H1 (cell line): ENCODE results near the gene NDUFAF8. TPM values are rescaled to one million over a fixed set of nuclear protein-coding genes. Genes with fewer than 3 reads are reported as not detected.

Experiments
- CTCF ChIA-PET: fragments of 300-600 bp; sonication (Branson Sonifier 250); formaldehyde crosslinking; loops from one replicate; lab custom pipeline; 2021; ENCODE audit not compliant: partially characterized antibody; lab: Charles Lee
- POLR2A ChIA-PET: fragments of 300-600 bp; sonication (Branson Sonifier 250); formaldehyde crosslinking; loops from one replicate; lab custom pipeline; 2021; ENCODE audit warnings: inconsistent platforms; ENCODE audit not compliant: partially characterized antibody; lab: Charles Lee
- DNase-seq, 2 experiments: peaks; one replicate each; pipeline versions ENCODE4 v3.0.0 to v3.0.0-alpha.2; 2010 to 2022; ENCODE audit warnings: low spot score in 2 of 2, low read depth in 1 of 2, mixed read lengths in 1 of 2
- FAIRE-seq: peaks from 2 replicates; lab custom pipeline; 2011; peaks lifted over from hg19 to GRCh38; lab: Jason Lieb, UNC
- H2AFZ ChIP-seq: 2 replicates; pipeline ENCODE4 v1.8.1; 2012; ENCODE audit warnings: low read length, inconsistent platforms
- H2AK5ac ChIP-seq: 2 replicates; pipeline ENCODE4 v1.6.1; 2013; ENCODE audit warnings: low read depth, low read length
- H2BK120ac ChIP-seq: replicated peaks from 2 replicates; pipeline ENCODE3; 2013; ENCODE audit warnings: low read depth, low read length, inconsistent platforms
- H2BK12ac ChIP-seq: 2 replicates; pipeline ENCODE4 v1.6.1; 2013; ENCODE audit warnings: low read depth, low read length
- H2BK15ac ChIP-seq: 2 replicates; pipeline ENCODE4 v1.6.1; 2013; ENCODE audit warnings: low read length
- H2BK20ac ChIP-seq: 2 replicates; pipeline ENCODE4 v1.6.1; 2013; ENCODE audit warnings: low read length
- H2BK5ac ChIP-seq: 2 replicates; pipeline ENCODE4 v1.6.1; 2013; ENCODE audit warnings: low read depth, low read length
- H3K14ac ChIP-seq: 2 replicates; pipeline ENCODE4 v1.6.1; 2013; ENCODE audit warnings: inconsistent platforms; ENCODE audit not compliant: insufficient read length
- H3K18ac ChIP-seq: 2 replicates; pipeline ENCODE4 v1.6.1; 2013; ENCODE audit warnings: low read length; ENCODE audit errors: extremely low read depth
- H3K23ac ChIP-seq: 2 replicates; pipeline ENCODE4 v1.6.1; 2013; ENCODE audit warnings: inconsistent platforms; ENCODE audit not compliant: insufficient read length
- H3K23me2 ChIP-seq: 2 replicates; pipeline ENCODE4 v1.6.1; 2013; ENCODE audit warnings: low read depth, low read length
- H3K27ac ChIP-seq: 2 replicates; pipeline ENCODE4 v1.6.1; 2011; ENCODE audit warnings: low read depth, low read length, inconsistent platforms
- H3K27me3 ChIP-seq, 4 experiments: replicated peaks in 1 of 4; 1 replicate in 1 of 4; 2 replicates in 3 of 4; pipeline versions ENCODE4 v1.6.1 to v1.8.1; 2011 to 2013; ENCODE audit warnings: low read length in 3 of 4, mild to moderate bottlenecking in 3 of 4, inconsistent platforms in 2 of 4, mixed read lengths in 2 of 4, moderate library complexity in 1 of 4; ENCODE audit not compliant: control insufficient read depth in 3 of 4, insufficient read depth in 3 of 4; ENCODE audit errors: extremely low read depth in 1 of 4
- H3K36me3 ChIP-seq, 4 experiments: 2 replicates each; pipeline versions ENCODE4 v1.6.1 to v1.8.1; 2011 to 2013; ENCODE audit warnings: mild to moderate bottlenecking in 4 of 4, low read length in 3 of 4, moderate library complexity in 2 of 4, control low read depth in 1 of 4, inconsistent platforms in 1 of 4; ENCODE audit not compliant: insufficient read depth in 4 of 4, control insufficient read depth in 2 of 4
- H3K4ac ChIP-seq: replicated peaks from 2 replicates; pipeline ENCODE3; 2013; ENCODE audit warnings: low read length, low read depth, mixed read lengths, inconsistent platforms; ENCODE audit not compliant: insufficient read length
- H3K4me1 ChIP-seq, 4 experiments: replicated peaks in 1 of 4; 1 replicate in 1 of 4; 2 replicates in 3 of 4; pipeline versions ENCODE4 v1.6.1 to v1.8.1; 2011 to 2013; ENCODE audit warnings: low read length in 3 of 4, inconsistent platforms in 2 of 4, mixed read lengths in 1 of 4; ENCODE audit not compliant: insufficient read depth in 4 of 4, control insufficient read depth in 3 of 4
- H3K4me2 ChIP-seq, 2 experiments: 2 replicates each; pipeline versions ENCODE4 v1.6.1 to v1.8.1; 2011 to 2013; ENCODE audit warnings: low read depth in 2 of 2, low read length in 2 of 2, control low read depth in 1 of 2, inconsistent platforms in 1 of 2, mild to moderate bottlenecking in 1 of 2; ENCODE audit not compliant: insufficient read depth in 1 of 2
- H3K4me3 ChIP-seq, 4 experiments: fragments of 200-600, 300-600 bp in 1 of 4; sonication (generic), shearing (Covaris generic), sonication (Bioruptor Twin) in 1 of 4; 2 replicates each; pipeline versions ENCODE4 v1.5.1 to v1.8.1; 2011 to 2016; ENCODE audit warnings: low read length in 4 of 4, low read depth in 3 of 4, control low read depth in 2 of 4, inconsistent platforms in 2 of 4, mild to moderate bottlenecking in 2 of 4, mixed read lengths in 1 of 4, moderate library complexity in 1 of 4; ENCODE audit not compliant: insufficient read depth in 2 of 4; ENCODE audit errors: extremely low read depth in 1 of 4
- H3K56ac ChIP-seq: replicated peaks from 2 replicates; pipeline ENCODE3; 2013; ENCODE audit warnings: low read depth, mild to moderate bottlenecking, mixed read lengths, low read length, inconsistent platforms; ENCODE audit not compliant: insufficient read length
- H3K79me1 ChIP-seq: 2 replicates; pipeline ENCODE4 v1.6.1; 2013; ENCODE audit warnings: low read depth, low read length, control low read depth
- H3K79me2 ChIP-seq, 2 experiments: 2 replicates each; pipeline versions ENCODE4 v1.6.1 to v1.8.1; 2012 to 2013; ENCODE audit warnings: low read length in 2 of 2, mild to moderate bottlenecking in 2 of 2, inconsistent platforms in 1 of 2; ENCODE audit not compliant: insufficient read depth in 2 of 2, control insufficient read depth in 1 of 2
- H3K9ac ChIP-seq, 4 experiments: replicated peaks in 1 of 4; 1 replicate in 1 of 4; 2 replicates in 3 of 4; pipeline versions ENCODE4 v1.6.1 to v1.8.1; 2011 to 2013; ENCODE audit warnings: low read depth in 3 of 4, low read length in 3 of 4, control low read depth in 2 of 4, mild to moderate bottlenecking in 2 of 4, moderate library complexity in 2 of 4, inconsistent platforms in 1 of 4; ENCODE audit errors: extremely low read depth in 1 of 4
- H3K9me3 ChIP-seq, 2 experiments: 2 replicates each; pipeline versions ENCODE4 v1.6.1 to v1.8.1; 2012 to 2013; ENCODE audit warnings: mild to moderate bottlenecking in 2 of 2, moderate library complexity in 2 of 2, control low read depth in 1 of 2, inconsistent platforms in 1 of 2, low read depth in 1 of 2, low read length in 1 of 2, mixed read lengths in 1 of 2; ENCODE audit not compliant: insufficient read depth in 2 of 2
- H4K20me1 ChIP-seq, 2 experiments: replicated peaks in 1 of 2; 2 replicates each; pipeline versions ENCODE3 to v1.8.1; 2011 to 2013; ENCODE audit warnings: inconsistent platforms in 2 of 2, low read length in 2 of 2, mild to moderate bottlenecking in 1 of 2; ENCODE audit not compliant: insufficient read depth in 2 of 2, control insufficient read depth in 1 of 2
- H4K5ac ChIP-seq: 2 replicates; pipeline ENCODE4 v1.6.1; 2013; ENCODE audit warnings: low read length, low read depth, mixed read lengths, inconsistent platforms; ENCODE audit not compliant: insufficient read length
- H4K8ac ChIP-seq: 2 replicates; pipeline ENCODE4 v1.8.0; 2013; ENCODE audit warnings: mild to moderate bottlenecking, moderate library complexity, low read length, inconsistent platforms; ENCODE audit not compliant: insufficient read depth; ENCODE audit errors: extremely low read depth
- H4K91ac ChIP-seq: replicated peaks from 2 replicates; pipeline ENCODE3; 2013; ENCODE audit warnings: low read length, mixed read lengths, inconsistent platforms; ENCODE audit not compliant: insufficient read length
- BACH1 ChIP-seq: IDR thresholded peaks from 2 replicates; pipeline ENCODE4 v1.6.1; 2012; ENCODE audit warnings: low read length, improper control_type of control experiment
- CBX5 ChIP-seq: fragments of 300-800, 300-1000 bp; sonication (generic); IDR thresholded peaks from 2 replicates; pipeline ENCODE4 v1.7.1; 2016; ENCODE audit warnings: antibody characterized with exemption, low read length, low read depth
- CHD2 ChIP-seq: IDR thresholded peaks from 2 replicates; pipeline ENCODE4 v1.6.1; 2012; ENCODE audit warnings: low read length, improper control_type of control experiment
- CTBP2 ChIP-seq: IDR thresholded peaks from 2 replicates; pipeline ENCODE4 v1.7.0; 2011; ENCODE audit warnings: borderline replicate concordance, mild to moderate bottlenecking, moderate library complexity, mixed read lengths, low read length; ENCODE audit not compliant: insufficient read depth, insufficient read length
- EP300 ChIP-seq, 2 experiments: IDR thresholded peaks; 1 replicate in 1 of 2; 2 replicates in 1 of 2; pipeline ENCODE4 v1.6.1; 2011 to 2012; ENCODE audit warnings: low read depth in 2 of 2, low read length in 2 of 2, mild to moderate bottlenecking in 2 of 2, borderline replicate concordance in 1 of 2, inconsistent platforms in 1 of 2, moderate library complexity in 1 of 2
- FOSL1 ChIP-seq: IDR thresholded peaks from 2 replicates; pipeline ENCODE4 v1.6.1; 2011; ENCODE audit warnings: mild to moderate bottlenecking, low read depth, low read length, moderate library complexity; ENCODE audit not compliant: insufficient read depth
- HDAC6 ChIP-seq: IDR thresholded peaks from one replicate; pipeline ENCODE4 v1.7.1; 2012; ENCODE audit warnings: low read depth, mild to moderate bottlenecking, inconsistent platforms, low read length, moderate library complexity
- KDM5A ChIP-seq: fragments of 200-600 bp; IDR thresholded peaks from 2 replicates; pipeline ENCODE4 v1.7.1; 2012; ENCODE audit warnings: mild to moderate bottlenecking, low read length, inconsistent platforms, mixed read lengths
- POLR2AphosphoS5 ChIP-seq: IDR thresholded peaks from 2 replicates; pipeline ENCODE4 v1.6.1; 2011; ENCODE audit warnings: low read depth, low read length
- SIRT6 ChIP-seq: IDR thresholded peaks from one replicate; pipeline ENCODE4 v1.7.1; 2012; ENCODE audit warnings: low read length, inconsistent platforms
- SP1 ChIP-seq: IDR thresholded peaks from 2 replicates; pipeline ENCODE4 v1.6.1; 2011; ENCODE audit warnings: low read depth, low read length
- SP2 ChIP-seq: IDR thresholded peaks from 2 replicates; pipeline ENCODE4 v1.6.1; 2012; ENCODE audit warnings: mild to moderate bottlenecking, low read length, inconsistent platforms
- TAF1 ChIP-seq: IDR thresholded peaks from 2 replicates; pipeline ENCODE4 v1.6.1; 2011; ENCODE audit warnings: mild to moderate bottlenecking, low read depth, low read length
- TBP ChIP-seq: IDR thresholded peaks from 2 replicates; pipeline ENCODE4 v1.6.1; 2011; ENCODE audit warnings: low read depth, low read length, improper control_type of control experiment
- WGBS, 2 experiments: shearing (Covaris generic) in 1 of 2; methylation state at CpG; one replicate each; pipeline versions ENCODE4 v1.1.6 to v1.1.7; 2013 to 2015; ENCODE audit warnings: low lambda C conversion rate in 2 of 2, mixed read lengths in 2 of 2, inconsistent platforms in 1 of 2, low coverage in 1 of 2, missing lambda C conversion rate in 1 of 2; ENCODE audit not compliant: insufficient replicate concordance in 2 of 2, insufficient coverage in 1 of 2, insufficient read length in 1 of 2; ENCODE audit errors: extremely low coverage in 1 of 2, missing lambda C conversion rate in 1 of 2; 5-methylcytosine and 5-hydroxymethylcytosine counted together
- polyA plus RNA-seq, 7 experiments: library from polyadenylated mRNA; depleted of rRNA in 3 of 7; stranded (reverse) in 5 of 7; unstranded in 2 of 7; fragments of >200 nt in 5 of 7; fragments of 200-250 nt in 2 of 7; gene quantifications; 1 replicate in 5 of 7; 2 replicates in 1 of 7; 4 replicates in 1 of 7; pipeline versions ENCODE4 v1.2.1 to v1.2.3, GENCODE V29; 2011 to 2013; ENCODE audit warnings: missing spikeins in 2 of 7, mixed read lengths in 2 of 7
- total RNA-seq: library from RNA; stranded (reverse); fragmentation: NEBNext Ultra II Directional; extraction: Animal tissue kit (Norgen Biotek cat#: 25700); gene quantifications from 2 replicates; pipeline ENCODE4 v1.2.1, GENCODE V29; 2021
- TF ChIP-seq, protein P1 (sequence below): IDR thresholded peaks from 2 replicates; pipeline ENCODE4 v1.6.1; 2011; ENCODE audit warnings: low read depth, mild to moderate bottlenecking, low read length; ENCODE audit not compliant: insufficient read depth

Gene NDUFAF8
- total and polyA plus RNA-seq, 2 of the 8 experiments (the other 6 are each of a cell fraction or from before 2014, with no cell fraction given): 48.9 to 91.1 TPM

DNA sequence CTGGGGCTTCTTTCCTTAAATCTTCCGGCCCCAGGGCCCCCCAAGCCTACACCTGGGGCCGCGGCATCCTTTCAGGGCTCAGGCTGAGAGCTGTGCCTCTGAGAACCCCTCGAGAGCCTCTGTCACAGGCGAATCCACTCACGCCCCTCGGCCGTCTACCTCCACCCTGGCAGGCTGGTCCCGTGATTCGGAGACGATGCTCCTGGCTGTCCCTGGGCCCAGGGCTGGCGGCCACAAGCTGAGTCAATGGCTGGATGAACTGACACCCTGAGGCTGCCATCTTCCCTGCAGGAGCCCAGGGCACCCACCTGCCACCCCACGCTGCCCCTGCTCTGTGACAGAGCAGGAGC, 4.6 kb upstream of the NDUFAF8 start:
- Histone ChIP-seq H3K36me3 (peaks cover 0 to 18% (median 4%) of the 10 kb centered on the region in 4 experiments; a peak in 5 of 8 replicates), H3K9ac (no peak overlapping the region)
- TF ChIP-seq TBP: no peak
- TF ChIP-seq SIRT6: no peak
- TF ChIP-seq POLR2AphosphoS5: no peak
- no peak for TF ChIP-seq TAF1
- TF ChIP-seq CTBP2: no peak
- TF ChIP-seq FOSL1: no peak
- TF ChIP-seq BACH1: no peak
- TF ChIP-seq CHD2: no peak
- no peak for TF ChIP-seq KDM5A
- no peak for TF ChIP-seq CBX5
- no peak for TF ChIP-seq SP1
- no peak for TF ChIP-seq EP300 (IDR thresholded peaks at IDR 0.05; ENCODE audit: borderline replicate concordance in 1 of 2, low read depth in 2 of 2, low read length in 2 of 2)
- TF ChIP-seq HDAC6: no peak
- no peak for TF ChIP-seq SP2
- TF ChIP-seq, protein P1, sequence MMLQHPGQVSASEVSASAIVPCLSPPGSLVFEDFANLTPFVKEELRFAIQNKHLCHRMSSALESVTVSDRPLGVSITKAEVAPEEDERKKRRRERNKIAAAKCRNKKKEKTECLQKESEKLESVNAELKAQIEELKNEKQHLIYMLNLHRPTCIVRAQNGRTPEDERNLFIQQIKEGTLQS: no peak

More for the DNA sequence above, 4.6 kb upstream of the NDUFAF8 start:
- no peak overlapping the region for H2BK15ac ChIP-seq
- H2BK20ac ChIP-seq: no peak overlapping the region
- H2BK5ac ChIP-seq: no peak overlapping the region
- no peak overlapping the region for H3K4ac ChIP-seq
- peaks cover 0 to 9% (median 3%) of the 10 kb centered on the region in 4 experiments; a peak in 5 of 7 replicates for H3K4me1 ChIP-seq
- FAIRE-seq (no peak), DNase-seq (no peak)
- no peak overlapping the region for H3K23ac ChIP-seq
- no peak overlapping the region for H3K27ac ChIP-seq
- no peak overlapping the region for H3K18ac ChIP-seq
- H2AFZ ChIP-seq: no peak overlapping the region
- H3K79me2 ChIP-seq: peaks cover 0 to 12% of the 10 kb centered on the region in 2 experiments; a peak in 1 of 4 replicates
- H3K79me1 ChIP-seq: peaks cover 9% of the 10 kb centered on the region
- H3K9me3 ChIP-seq: no peaks in the 10 kb centered on the region; a peak in 1 of 4 replicates
- no peaks in the 10 kb centered on the region for H3K27me3 ChIP-seq
- 91% methylated on average over 13 of the region's 13 CpGs; no CpG with 5 or more reads in 1 of the 2 experiments for WGBS, 2 experiments
- no peak overlapping the region for H4K5ac ChIP-seq
- POLR2A ChIA-PET: no interaction called here
- CTCF ChIA-PET: interaction anchor here (1.1 to 1.2 kb wide), 2 partner anchors 16 to 105 kb away, joined by 3 read pairs; no protein-coding TSS in a partner anchor
- peaks cover 4 to 18% of the 10 kb centered on the region in 2 experiments for H4K20me1 ChIP-seq
- H4K8ac ChIP-seq: no peak overlapping the region; the same call in 1 of the 2 replicates
- H2AK5ac ChIP-seq: no peak overlapping the region
- H3K23me2 ChIP-seq: peaks cover 2% of the 10 kb centered on the region; the same call in 1 of the 2 replicates
- H3K4me2 ChIP-seq: no peak overlapping the region
- H3K4me3 ChIP-seq: no peak overlapping the region
- no peak overlapping the region for H2BK12ac ChIP-seq
- no peak overlapping the region for H3K56ac ChIP-seq
- no peak overlapping the region for H3K14ac ChIP-seq
- no peak overlapping the region for H2BK120ac ChIP-seq
- H4K91ac ChIP-seq: no peak overlapping the region
